AG09319 (cell line): ENCODE data around the gene FRAS1.

Experiments
- DNase-seq: peaks from one replicate; pipeline ENCODE4 v3.0.0-alpha.2; 2010; ENCODE audit warnings: low read depth; ENCODE audit errors: extremely low read depth
- CTCF ChIP-seq: IDR thresholded peaks from 2 replicates; pipeline ENCODE4 v1.5.1; 2011; ENCODE audit warnings: low read depth, mild to moderate bottlenecking, inconsistent platforms, low read length, moderate library complexity

FRAS1 gene

DNA sequence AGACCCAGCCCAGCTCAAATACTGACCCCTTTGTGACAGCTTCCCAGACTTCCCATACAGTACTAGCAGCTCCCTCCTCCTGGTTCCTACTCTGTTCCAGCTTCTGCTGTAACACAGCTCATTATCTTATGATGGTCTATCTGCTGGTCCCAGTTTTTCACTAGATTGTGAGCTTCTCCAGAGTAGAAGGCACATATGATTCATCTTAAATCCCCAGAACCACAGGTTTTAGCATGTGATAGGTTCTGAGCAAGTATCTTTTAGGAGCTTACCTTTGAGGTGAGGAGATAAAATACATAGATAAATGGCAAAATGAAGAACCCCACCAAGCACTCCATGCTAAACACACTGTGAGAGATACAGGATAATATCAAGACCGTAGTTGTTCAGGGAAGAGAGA is 466.9 kb downstream of the FRAS1 start:
- DNase-seq = no peak
- no peak for TF ChIP-seq CTCF

GRCh38 chr4:78525559-78525958 is 468.4 kb downstream of the FRAS1 start:
- DNase-seq = no peak
- no peak for TF ChIP-seq CTCF

- no peak for DNase-seq
- TF ChIP-seq CTCF = no peak
Measured at GRCh38 chr4:78527103-78527502, 470.0 kb downstream of the FRAS1 start.

GRCh38 chr4:78527555-78527954 is 470.4 kb downstream of the FRAS1 start:
- TF ChIP-seq CTCF = no peak
- DNase-seq = no peak

DNA sequence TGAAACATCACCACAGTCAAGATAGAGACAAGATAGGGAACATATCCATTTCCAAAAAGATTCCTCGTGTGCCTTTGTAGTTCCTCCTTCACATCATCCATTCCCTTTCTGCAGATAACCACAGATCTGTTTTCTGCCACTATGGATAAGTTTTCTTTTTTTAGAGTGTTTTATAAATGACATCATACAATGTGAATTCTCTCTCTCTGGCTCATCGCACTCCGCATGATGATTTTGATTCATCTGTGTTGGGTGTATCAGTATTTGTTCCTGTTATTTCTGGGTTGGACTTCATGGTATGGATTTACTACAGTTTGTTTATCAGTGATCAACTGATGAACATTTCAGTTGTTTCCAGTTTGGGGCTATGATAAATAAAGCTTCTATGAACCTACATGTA is 471.2 kb downstream of the FRAS1 start:
- no peak for DNase-seq
- no peak for TF ChIP-seq CTCF

DNA sequence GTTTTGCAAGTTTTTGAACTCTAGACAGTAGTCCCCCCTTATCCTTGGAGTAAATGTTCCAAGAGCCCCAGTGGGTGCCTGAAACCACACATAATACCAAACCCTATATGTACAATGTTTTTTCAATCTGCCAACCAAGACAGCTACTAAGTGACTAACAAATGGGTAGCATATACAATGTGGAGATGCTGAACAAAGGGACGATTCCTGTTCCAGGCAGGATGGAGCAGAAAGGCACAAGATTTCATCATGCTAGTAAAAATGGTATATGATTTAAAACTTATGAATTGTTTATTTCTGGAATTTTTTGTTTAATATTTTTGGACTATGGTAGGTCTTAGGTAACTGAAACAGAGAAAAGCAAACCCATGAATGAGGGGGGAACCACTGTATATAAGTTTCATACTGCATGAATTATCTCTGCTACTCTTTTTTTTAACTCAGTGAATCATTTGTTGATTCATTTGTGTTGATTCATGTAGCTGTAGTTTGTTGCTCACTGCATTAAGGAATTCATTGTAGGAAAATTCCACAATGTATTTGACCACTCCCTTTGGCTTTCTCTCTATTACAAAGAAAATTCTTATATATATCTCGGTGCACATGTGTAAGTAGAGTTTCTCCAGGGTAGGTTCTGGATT is 472.6 kb downstream of the FRAS1 start:
- no peak for TF ChIP-seq CTCF
- no peak for DNase-seq

GRCh38 chr4:78532046-78532445 is 474.9 kb downstream of the FRAS1 start:
- DNase-seq = no peak
- TF ChIP-seq CTCF = no peak
